Hepatocyte (in vitro differentiated cells): Measurements from ENCODE around the gene ARHGAP9.

ENCODE experiments used
- EZH2 ChIP-seq: fragments of 200-600 bp; sonication (generic); IDR thresholded peaks from 2 replicates; pipeline ENCODE4 v1.6.1; 2016; ENCODE audit warnings: antibody characterized with exemption, mild to moderate bottlenecking, borderline replicate concordance
- TF ChIP-seq, protein P1 (sequence below): fragments of 200-600 bp; sonication (generic); IDR thresholded peaks from 2 replicates; pipeline ENCODE4 v1.5.1; 2016; ENCODE audit warnings: antibody characterized with exemption, mild to moderate bottlenecking; ENCODE audit not compliant: poor library complexity

DNA sequence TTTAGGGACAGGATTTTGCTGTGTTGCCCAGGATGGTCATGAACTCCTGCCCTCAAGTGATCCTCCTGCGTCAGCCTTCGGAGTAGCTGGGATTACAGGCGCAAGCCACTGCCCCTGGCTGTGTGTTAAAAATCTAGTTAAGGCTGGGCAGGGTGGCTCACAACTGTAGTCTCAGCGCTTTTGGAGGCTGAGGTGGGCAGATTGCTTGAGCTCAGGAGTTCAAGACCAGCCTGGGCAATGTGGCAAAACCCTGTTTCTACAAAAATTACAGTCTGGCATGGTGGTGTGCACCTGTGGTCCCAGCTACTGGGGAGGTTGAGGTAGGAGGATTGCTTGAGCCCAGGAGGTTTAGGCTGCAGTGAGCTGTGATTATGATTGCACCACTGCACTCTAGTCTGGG lies 31.5 kb upstream of the ARHGAP9 start:
- TF ChIP-seq, protein P1, sequence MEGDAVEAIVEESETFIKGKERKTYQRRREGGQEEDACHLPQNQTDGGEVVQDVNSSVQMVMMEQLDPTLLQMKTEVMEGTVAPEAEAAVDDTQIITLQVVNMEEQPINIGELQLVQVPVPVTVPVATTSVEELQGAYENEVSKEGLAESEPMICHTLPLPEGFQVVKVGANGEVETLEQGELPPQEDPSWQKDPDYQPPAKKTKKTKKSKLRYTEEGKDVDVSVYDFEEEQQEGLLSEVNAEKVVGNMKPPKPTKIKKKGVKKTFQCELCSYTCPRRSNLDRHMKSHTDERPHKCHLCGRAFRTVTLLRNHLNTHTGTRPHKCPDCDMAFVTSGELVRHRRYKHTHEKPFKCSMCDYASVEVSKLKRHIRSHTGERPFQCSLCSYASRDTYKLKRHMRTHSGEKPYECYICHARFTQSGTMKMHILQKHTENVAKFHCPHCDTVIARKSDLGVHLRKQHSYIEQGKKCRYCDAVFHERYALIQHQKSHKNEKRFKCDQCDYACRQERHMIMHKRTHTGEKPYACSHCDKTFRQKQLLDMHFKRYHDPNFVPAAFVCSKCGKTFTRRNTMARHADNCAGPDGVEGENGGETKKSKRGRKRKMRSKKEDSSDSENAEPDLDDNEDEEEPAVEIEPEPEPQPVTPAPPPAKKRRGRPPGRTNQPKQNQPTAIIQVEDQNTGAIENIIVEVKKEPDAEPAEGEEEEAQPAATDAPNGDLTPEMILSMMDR: no peak
- TF ChIP-seq EZH2: no peak
